Measurements from ENCODE around the gene CCDC13. TPM values are rescaled to one million over a fixed set of nuclear protein-coding genes. Genes with fewer than 3 reads are reported as not detected.

The CCDC13 gene
- polyA plus RNA-seq, 1 donor from 2014 or later, result 6.5 TPM

GRCh38 chr3:42763021-42763420, 10.0 kb downstream of the CCDC13 start:
- H3K4me3 ChIP-seq (ENCODE audit: low read length), result no peak overlapping the region

GRCh38 chr3:42762046-42762724, 10.9 kb downstream of the CCDC13 start:
- Histone ChIP-seq H3K27me3 (ENCODE audit: insufficient read depth, low read depth, low read length) (no peaks in the 10 kb centered on the region), H3K27ac (ENCODE audit: low read length) (no peak overlapping the region), H4K20me1 (ENCODE audit: insufficient read depth) (no peaks in the 10 kb centered on the region), H3K9ac (ENCODE audit: low read length) (no peak overlapping the region), H3K9me2 (ENCODE audit: insufficient read depth, low read length) (no peaks in the 10 kb centered on the region), H3F3A (ENCODE audit: insufficient read depth, low read length, poor library complexity, severe bottlenecking) (no peaks in the 10 kb centered on the region), H3K4me2 (ENCODE audit: low read length) (no peak overlapping the region), H2AFZ (ENCODE audit: low read depth, low read length) (no peak overlapping the region), H3K79me2 (replicated peaks; ENCODE audit: insufficient read depth, low read length) (no peaks in the 10 kb centered on the region), H3K9me3 (ENCODE audit: low read length) (no peaks in the 10 kb centered on the region), H3K36me3 (ENCODE audit: insufficient read depth, low read length) (no peaks in the 10 kb centered on the region), H3K4me3 (ENCODE audit: low read length) (no peak overlapping the region)
- TF ChIP-seq SMC3 (conservative IDR thresholded peaks at IDR 0.05; ENCODE audit: poor library complexity) (no peak), EZH2 (IDR thresholded peaks at IDR 0.05; ENCODE audit: borderline replicate concordance, insufficient read depth, low read length, poor library complexity, severe bottlenecking) (no peak), RAD21 (conservative IDR thresholded peaks at IDR 0.05) (no peak), EP300 (conservative IDR thresholded peaks at IDR 0.05; ENCODE audit: poor library complexity, severe bottlenecking) (no peak), MXI1 (conservative IDR thresholded peaks at IDR 0.05; ENCODE audit: poor library complexity, severe bottlenecking) (no peak), POLR2AphosphoS5 (IDR thresholded peaks at IDR 0.05) (no peak), CTCF (IDR thresholded peaks at IDR 0.05; ENCODE audit: poor library complexity, severe bottlenecking) (no peak), TAF1 (IDR thresholded peaks at IDR 0.05; ENCODE audit: low read depth) (no peak)

More at GRCh38 chr3:42763021-42763420, 10.0 kb downstream of the CCDC13 start:
- Histone ChIP-seq H3K9me3 (ENCODE audit: low read length) (no peaks in the 10 kb centered on the region), H3K79me2 (replicated peaks; ENCODE audit: insufficient read depth, low read length) (no peaks in the 10 kb centered on the region), H4K20me1 (ENCODE audit: insufficient read depth) (no peaks in the 10 kb centered on the region), H3K4me2 (ENCODE audit: low read length) (no peak overlapping the region), H3K27me3 (ENCODE audit: insufficient read depth, low read depth, low read length) (no peaks in the 10 kb centered on the region), H3K9me2 (ENCODE audit: insufficient read depth, low read length) (no peaks in the 10 kb centered on the region), H3K36me3 (ENCODE audit: insufficient read depth, low read length) (no peaks in the 10 kb centered on the region), H3K9ac (ENCODE audit: low read length) (no peak overlapping the region), H3K27ac (ENCODE audit: low read length) (no peak overlapping the region), H2AFZ (ENCODE audit: low read depth, low read length) (no peak overlapping the region), H3F3A (ENCODE audit: insufficient read depth, low read length, poor library complexity, severe bottlenecking) (no peaks in the 10 kb centered on the region)
- no peak for TF ChIP-seq TAF1 (IDR thresholded peaks at IDR 0.05; ENCODE audit: low read depth)
- TF ChIP-seq CTCF (IDR thresholded peaks at IDR 0.05; ENCODE audit: poor library complexity, severe bottlenecking), result no peak
- TF ChIP-seq POLR2AphosphoS5 (IDR thresholded peaks at IDR 0.05), result no peak
- TF ChIP-seq SMC3 (conservative IDR thresholded peaks at IDR 0.05; ENCODE audit: poor library complexity), result no peak
- no peak for TF ChIP-seq EP300 (conservative IDR thresholded peaks at IDR 0.05; ENCODE audit: poor library complexity, severe bottlenecking)
- no peak for TF ChIP-seq RAD21 (conservative IDR thresholded peaks at IDR 0.05)
- TF ChIP-seq EZH2 (IDR thresholded peaks at IDR 0.05; ENCODE audit: borderline replicate concordance, insufficient read depth, low read length, poor library complexity, severe bottlenecking), result no peak
- TF ChIP-seq REST (IDR thresholded peaks at IDR 0.05; ENCODE audit: borderline replicate concordance), result no peak
- TF ChIP-seq MXI1 (conservative IDR thresholded peaks at IDR 0.05; ENCODE audit: poor library complexity, severe bottlenecking), result no peak

Measured in neural cell (in vitro differentiated cells).